WTC11 (cell line): Measurements from ENCODE around the gene ATP5F1D.
A peak's percentile ranks its signal among the peaks of the same experiment; 100 is the strongest.

Experiments used
- CTCF ChIP-seq: fragments of 200-600 bp; IDR thresholded peaks from 2 replicates; pipeline ENCODE4 v1.8.0; 2022; ENCODE audit warnings: antibody characterized with exemption
- IRF1 ChIP-seq: sonication (generic); formaldehyde crosslinking; IDR thresholded peaks from 2 replicates; pipeline ENCODE4 v1.8.0; 2023; ENCODE audit warnings: missing genetic modification reagents
- TF ChIP-seq, protein P1 (sequence below): sonication (generic); formaldehyde crosslinking; IDR thresholded peaks from 2 replicates; pipeline ENCODE4 v1.8.0; 2023; ENCODE audit warnings: mild to moderate bottlenecking, missing genetic modification reagents

- TF ChIP-seq CTCF (peak; percentile 94), IRF1 (CRISPR knock-in tag) (no peak)
- TF ChIP-seq, protein P1, sequence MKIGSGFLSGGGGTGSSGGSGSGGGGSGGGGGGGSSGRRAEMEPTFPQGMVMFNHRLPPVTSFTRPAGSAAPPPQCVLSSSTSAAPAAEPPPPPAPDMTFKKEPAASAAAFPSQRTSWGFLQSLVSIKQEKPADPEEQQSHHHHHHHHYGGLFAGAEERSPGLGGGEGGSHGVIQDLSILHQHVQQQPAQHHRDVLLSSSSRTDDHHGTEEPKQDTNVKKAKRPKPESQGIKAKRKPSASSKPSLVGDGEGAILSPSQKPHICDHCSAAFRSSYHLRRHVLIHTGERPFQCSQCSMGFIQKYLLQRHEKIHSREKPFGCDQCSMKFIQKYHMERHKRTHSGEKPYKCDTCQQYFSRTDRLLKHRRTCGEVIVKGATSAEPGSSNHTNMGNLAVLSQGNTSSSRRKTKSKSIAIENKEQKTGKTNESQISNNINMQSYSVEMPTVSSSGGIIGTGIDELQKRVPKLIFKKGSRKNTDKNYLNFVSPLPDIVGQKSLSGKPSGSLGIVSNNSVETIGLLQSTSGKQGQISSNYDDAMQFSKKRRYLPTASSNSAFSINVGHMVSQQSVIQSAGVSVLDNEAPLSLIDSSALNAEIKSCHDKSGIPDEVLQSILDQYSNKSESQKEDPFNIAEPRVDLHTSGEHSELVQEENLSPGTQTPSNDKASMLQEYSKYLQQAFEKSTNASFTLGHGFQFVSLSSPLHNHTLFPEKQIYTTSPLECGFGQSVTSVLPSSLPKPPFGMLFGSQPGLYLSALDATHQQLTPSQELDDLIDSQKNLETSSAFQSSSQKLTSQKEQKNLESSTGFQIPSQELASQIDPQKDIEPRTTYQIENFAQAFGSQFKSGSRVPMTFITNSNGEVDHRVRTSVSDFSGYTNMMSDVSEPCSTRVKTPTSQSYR (CRISPR knock-in tag): 0 out of 2 replicates have a peak, but pooled peaks have one; percentile 23
These were observed 1.5 kb upstream of the ATP5F1D start for GRCh38 chr19:1239796-1240737.
